Activated CD4-positive, alpha-beta T cell treated with anti-CD3 and anti-CD28 coated beads for 36 hours (primary cell): ENCODE measurements around the gene ADAR. TPM values are rescaled to one million over a fixed set of nuclear protein-coding genes. Genes with fewer than 3 reads are reported as not detected.

Experiments used
- ATAC-seq: fragments of 200-7000 bp; cut with Tn5 transposase; one replicate; pipeline ENCODE4 v1.10.0; 2021; ENCODE audit warnings: mild to moderate bottlenecking, moderate library complexity
- CTCF ChIA-PET: fragments of 350-600 bp; sonication (Branson Sonifier 250); formaldehyde crosslinking; loops from one replicate; lab custom pipeline; 2021; ENCODE audit warnings: antibody characterized with exemption; lab: Charles Lee
- POLR2A ChIA-PET: fragments of 350-600 bp; sonication (Branson Sonifier 250); formaldehyde crosslinking; loops from one replicate; lab custom pipeline; 2021; ENCODE audit warnings: antibody characterized with exemption, inconsistent platforms; lab: Charles Lee
- DNase-seq: peaks from one replicate; pipeline ENCODE4 v3.0.0-alpha.2; 2020
- H3K27ac Mint-ChIP-seq: one replicate; pipeline ENCODE4 v1.8.0; 2021; ENCODE audit warnings: mixed read lengths
- H3K27me3 Mint-ChIP-seq: one replicate; pipeline ENCODE4 v1.8.0; 2021; ENCODE audit warnings: mixed read lengths
- H3K36me3 Mint-ChIP-seq: one replicate; pipeline ENCODE4 v1.8.0; 2021; ENCODE audit warnings: low read depth, mixed read lengths
- H3K4me1 Mint-ChIP-seq: one replicate; pipeline ENCODE4 v1.8.0; 2021; ENCODE audit warnings: mixed read lengths
- H3K4me3 Mint-ChIP-seq: one replicate; pipeline ENCODE4 v1.8.0; 2021; ENCODE audit warnings: mild to moderate bottlenecking, moderate library complexity, mixed read lengths
- H3K9me3 Mint-ChIP-seq: one replicate; pipeline ENCODE4 v1.8.0; 2021; ENCODE audit warnings: low read depth, mixed read lengths
- intact Hi-C, 2 experiments: fragments of 100-400 bp; cut with DNase I in 1 of 2; cut with micrococcal nuclease in 1 of 2; formaldehyde crosslinking; loops; one replicate each; pipeline versions ENCODE4 v1.14.2 to v1.15.1; 2022 to 2024; cut with DNase I, micrococcal nuclease
- total RNA-seq, 2 experiments: library from RNA; stranded (reverse); gene quantifications; one replicate each; pipeline ENCODE4 v1.2.3, GENCODE V29; 2021

ADAR gene
- total RNA-seq, 2 experiments from 2014 or later: 310 to 332 TPM

DNA sequence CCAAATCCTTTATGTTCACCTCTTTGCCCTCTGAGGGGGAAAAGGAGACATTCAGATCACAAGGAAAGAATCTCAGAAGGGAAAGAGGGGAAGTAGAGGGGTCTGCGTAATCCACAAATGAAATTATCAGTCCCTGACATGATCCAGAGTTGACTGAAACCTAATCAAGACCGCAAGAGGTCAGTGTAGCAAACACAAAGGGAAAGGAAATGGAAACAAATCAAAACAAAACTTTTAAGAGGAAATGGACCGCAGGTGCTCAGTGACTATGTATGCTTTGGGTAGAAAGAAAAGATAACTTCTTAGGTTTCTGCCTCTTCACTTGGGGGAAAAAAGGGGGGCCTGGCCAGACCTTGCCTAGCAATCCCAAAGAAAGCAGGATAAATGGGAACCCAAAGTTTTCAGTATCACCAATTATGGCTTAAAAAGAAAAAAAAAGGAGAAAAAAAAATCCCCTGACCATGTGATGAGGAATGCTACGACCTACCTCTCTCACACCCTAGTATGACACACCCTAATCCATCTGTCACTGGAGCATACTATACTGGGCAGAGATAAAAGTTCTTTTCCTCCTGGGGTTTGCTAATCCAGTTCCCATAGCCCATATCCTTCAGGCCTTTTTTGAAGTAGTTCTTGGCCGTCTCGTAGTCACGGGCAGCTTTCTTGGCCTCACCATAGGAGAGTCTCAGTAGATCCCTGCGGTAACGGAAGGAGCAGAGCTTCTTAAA lies 23.6 kb downstream of the ADAR start:
- CTCF ChIA-PET: interaction anchor here (1.1 kb wide), 1 partner anchor 25 kb away, joined by 3 read pairs; no protein-coding TSS in a partner anchor
- ATAC-seq (no peak), DNase-seq (no peak)
- Mint-ChIP-seq H3K36me3 (peaks cover 78% of the 10 kb centered on the region), H3K4me3 (no peak overlapping the region), H3K27me3 (no peaks in the 10 kb centered on the region), H3K27ac (peak overlapping the region; percentile 4), H3K4me1 (no peaks in the 10 kb centered on the region), H3K9me3 (no peaks in the 10 kb centered on the region)
- POLR2A ChIA-PET: no interaction called here
- intact Hi-C loops: no loop called here

DNA sequence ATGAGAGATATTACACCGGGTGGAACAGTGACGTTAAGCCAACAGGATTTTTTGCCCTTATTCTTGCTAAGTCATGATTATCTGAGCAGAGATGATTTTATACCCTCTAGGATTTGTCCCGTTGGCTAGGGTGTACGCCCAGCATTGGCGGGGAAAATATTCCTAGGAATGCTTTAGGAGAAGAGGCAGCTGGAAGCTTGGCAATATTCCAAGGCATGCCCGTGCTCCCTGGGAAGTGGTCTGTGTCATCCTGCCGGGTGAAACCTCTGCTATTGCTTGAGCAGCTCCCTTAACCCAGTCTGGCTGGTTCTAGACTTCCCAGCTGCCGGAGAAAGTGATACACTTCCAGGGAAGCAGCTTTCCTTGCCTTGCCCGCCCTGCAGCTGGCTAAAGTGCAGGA lies 24.2 kb downstream of the ADAR start:
- CTCF ChIA-PET: interaction anchor here (1.1 kb wide), 1 partner anchor 24 kb away, joined by 3 read pairs; no protein-coding TSS in a partner anchor
- peaks cover 78% of the 10 kb centered on the region for H3K36me3 Mint-ChIP-seq

DNA sequence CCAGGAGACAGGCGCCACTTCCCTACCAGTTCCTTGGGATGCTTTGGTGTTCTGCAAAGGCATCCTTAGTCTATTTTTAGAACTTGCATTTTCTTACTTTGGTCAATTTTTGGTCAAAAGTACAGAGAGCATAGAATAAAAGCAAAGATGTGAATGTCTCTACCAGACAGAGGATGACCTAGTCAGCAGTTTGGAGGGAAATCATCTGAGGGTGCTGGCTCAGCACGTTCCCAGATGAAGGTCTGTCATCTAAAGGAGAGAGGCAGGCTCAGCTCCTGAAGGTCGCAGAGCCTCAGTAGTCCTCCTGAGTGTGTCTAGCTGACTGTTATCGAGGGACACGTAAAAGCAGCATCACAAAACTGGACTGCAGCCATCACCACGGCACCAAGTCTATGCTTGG lies 25.1 kb downstream of the ADAR start:
- Mint-ChIP-seq H3K4me1 (no peaks in the 10 kb centered on the region), H3K27ac (no peak overlapping the region), H3K27me3 (no peaks in the 10 kb centered on the region), H3K9me3 (no peaks in the 10 kb centered on the region), H3K36me3 (peaks cover 74% of the 10 kb centered on the region), H3K4me3 (no peak overlapping the region)
- intact Hi-C loops: no loop called here
- ChIA-PET CTCF (no interaction called here), POLR2A (no interaction called here)
- DNase-seq: no peak
- ATAC-seq: no peak

More for the DNA sequence above, 24.2 kb downstream of the ADAR start:
- Mint-ChIP-seq H3K9me3 (no peaks in the 10 kb centered on the region), H3K27me3 (no peaks in the 10 kb centered on the region), H3K27ac (peak overlapping the region; percentile 14), H3K4me1 (no peaks in the 10 kb centered on the region), H3K4me3 (no peak overlapping the region)
- DNase-seq (no peak), ATAC-seq (no peak)
- POLR2A ChIA-PET: no interaction called here
- intact Hi-C loops: no loop called here

DNA sequence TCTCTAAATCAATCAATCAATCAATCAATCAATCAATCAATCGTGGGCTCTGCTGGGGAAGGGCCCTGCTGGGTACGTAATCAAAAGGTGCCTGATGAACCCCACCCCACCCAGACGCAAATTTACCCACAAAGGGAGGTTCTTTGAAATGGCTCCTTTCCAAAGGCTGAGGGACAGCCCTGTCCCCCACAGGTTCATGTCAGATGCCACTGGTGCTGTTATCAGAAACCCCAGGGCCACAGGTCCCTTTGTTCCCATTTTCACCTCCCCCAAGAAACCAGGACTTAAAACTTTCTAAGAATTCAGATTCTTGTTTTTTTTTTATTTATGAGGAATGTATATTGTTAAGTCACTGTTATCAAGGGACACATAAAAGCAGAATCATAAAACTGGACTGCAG lies 26.2 kb downstream of the ADAR start:
- ATAC-seq: no peak
- ChIA-PET CTCF (no interaction called here), POLR2A (no interaction called here)
- Mint-ChIP-seq H3K27me3 (no peaks in the 10 kb centered on the region), H3K27ac (no peak overlapping the region), H3K36me3 (peaks cover 63% of the 10 kb centered on the region), H3K9me3 (no peaks in the 10 kb centered on the region), H3K4me1 (no peaks in the 10 kb centered on the region), H3K4me3 (no peak overlapping the region)
- no peak for DNase-seq
- intact Hi-C loops: no loop called here

DNA sequence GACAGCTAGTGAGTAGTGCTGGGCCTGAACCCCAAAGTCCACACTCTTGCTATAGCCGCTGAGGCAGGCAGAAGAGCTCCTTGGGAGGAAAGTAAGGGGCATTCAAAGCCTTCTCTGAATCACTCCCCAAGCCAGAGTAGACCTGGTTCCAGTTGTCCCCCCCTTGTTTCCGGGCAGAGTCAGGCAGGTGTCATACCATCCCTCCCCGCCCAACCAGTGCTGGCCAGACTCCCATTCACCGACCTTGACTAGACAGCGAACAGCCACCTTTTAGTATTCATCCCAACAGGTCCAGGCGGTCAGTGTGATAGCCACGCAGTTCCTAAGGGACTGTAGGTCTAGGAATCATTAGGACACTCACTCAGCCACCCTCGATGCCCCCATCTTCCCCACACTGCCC lies 28.6 kb downstream of the ADAR start:
- H3K27ac Mint-ChIP-seq: no peak overlapping the region
- no peak for DNase-seq
- ChIA-PET CTCF (interaction anchor here (0.7 kb wide), 1 partner anchor 376 kb away, joined by 3 read pairs; no protein-coding TSS in a partner anchor), POLR2A (no interaction called here)
- no peaks in the 10 kb centered on the region for H3K27me3 Mint-ChIP-seq
- H3K9me3 Mint-ChIP-seq: no peaks in the 10 kb centered on the region
- H3K4me1 Mint-ChIP-seq: no peaks in the 10 kb centered on the region
- ATAC-seq: no peak
- H3K36me3 Mint-ChIP-seq: peaks cover 41% of the 10 kb centered on the region
- intact Hi-C loops: no loop called here
- H3K4me3 Mint-ChIP-seq: no peak overlapping the region

DNA sequence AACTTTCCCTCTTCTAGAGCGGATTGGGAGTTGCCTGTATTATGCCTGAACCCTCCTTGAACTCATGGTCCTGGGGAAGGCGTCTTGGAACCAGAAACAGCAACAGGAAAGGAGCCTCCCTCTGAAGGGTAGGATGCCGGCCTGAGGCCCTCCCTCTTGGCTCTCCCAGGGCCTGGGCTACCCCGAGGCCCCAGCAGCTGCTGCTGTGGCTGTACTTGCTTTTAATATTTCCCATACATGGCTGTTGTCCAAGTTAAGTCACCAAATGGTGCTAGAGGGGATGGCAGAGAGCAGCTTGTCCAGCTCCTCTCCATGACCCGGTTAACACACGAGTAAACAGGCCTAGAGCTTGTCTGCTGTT lies 29.9 kb downstream of the ADAR start:
- CTCF ChIA-PET: interaction anchor here (0.5 to 1.3 kb wide), 5 partner anchors 9 to 513 kb away, joined by 3 read pairs; no protein-coding TSS in a partner anchor
- Mint-ChIP-seq H3K9me3 (no peaks in the 10 kb centered on the region), H3K27ac (no peak overlapping the region), H3K27me3 (no peaks in the 10 kb centered on the region), H3K4me3 (no peak overlapping the region), H3K4me1 (no peaks in the 10 kb centered on the region), H3K36me3 (peaks cover 29% of the 10 kb centered on the region)
- DNase-seq (no peak), ATAC-seq (no peak)
- POLR2A ChIA-PET: no interaction called here
- intact Hi-C loops: no loop called here

DNA sequence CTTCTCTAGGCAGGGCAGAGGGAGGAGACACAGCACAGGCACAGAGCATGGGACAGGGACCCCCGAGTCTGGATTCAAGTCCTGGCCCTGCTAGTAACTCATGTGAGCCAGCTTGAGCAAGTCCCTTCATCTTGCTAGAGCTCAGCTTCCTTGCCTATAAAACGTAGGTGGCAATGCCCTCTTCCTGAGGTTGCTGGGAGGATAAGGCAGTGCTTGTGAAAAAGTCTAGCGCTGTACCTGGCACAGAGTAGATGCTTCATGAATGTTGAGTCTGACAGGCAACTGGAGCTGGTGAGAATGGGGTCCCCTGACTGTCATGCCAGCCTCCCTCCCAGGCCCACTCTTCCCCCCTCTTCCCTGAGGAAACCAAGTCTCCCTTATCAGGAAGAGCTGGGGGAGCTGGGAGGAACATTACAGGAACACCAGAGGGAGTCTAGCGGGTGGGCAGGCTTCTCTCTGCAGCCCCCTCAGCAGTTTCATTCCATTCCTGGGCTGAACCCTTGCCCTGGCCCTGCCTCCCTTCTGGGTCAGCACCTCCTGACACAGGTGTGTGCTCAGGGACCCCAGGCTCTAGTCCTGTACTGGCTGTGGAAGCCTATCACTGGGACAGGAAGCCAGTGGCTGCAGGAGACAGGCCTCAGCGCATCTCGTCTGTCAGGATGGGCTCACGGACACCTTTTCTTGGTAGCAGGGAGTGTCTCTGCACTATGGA lies 30.5 kb downstream of the ADAR start:
- ATAC-seq (peak; percentile 8), DNase-seq (no peak)
- ChIA-PET POLR2A (no interaction called here), CTCF (interaction anchor here (0.5 to 1.3 kb wide), 3 partner anchors 17 to 127 kb away, joined by 3 read pairs; no protein-coding TSS in a partner anchor)
- Mint-ChIP-seq H3K4me3 (no peak overlapping the region), H3K9me3 (no peaks in the 10 kb centered on the region), H3K27me3 (no peaks in the 10 kb centered on the region), H3K36me3 (peaks cover 29% of the 10 kb centered on the region), H3K4me1 (no peaks in the 10 kb centered on the region), H3K27ac (no peak overlapping the region)
- intact Hi-C loops: no loop called here

DNA sequence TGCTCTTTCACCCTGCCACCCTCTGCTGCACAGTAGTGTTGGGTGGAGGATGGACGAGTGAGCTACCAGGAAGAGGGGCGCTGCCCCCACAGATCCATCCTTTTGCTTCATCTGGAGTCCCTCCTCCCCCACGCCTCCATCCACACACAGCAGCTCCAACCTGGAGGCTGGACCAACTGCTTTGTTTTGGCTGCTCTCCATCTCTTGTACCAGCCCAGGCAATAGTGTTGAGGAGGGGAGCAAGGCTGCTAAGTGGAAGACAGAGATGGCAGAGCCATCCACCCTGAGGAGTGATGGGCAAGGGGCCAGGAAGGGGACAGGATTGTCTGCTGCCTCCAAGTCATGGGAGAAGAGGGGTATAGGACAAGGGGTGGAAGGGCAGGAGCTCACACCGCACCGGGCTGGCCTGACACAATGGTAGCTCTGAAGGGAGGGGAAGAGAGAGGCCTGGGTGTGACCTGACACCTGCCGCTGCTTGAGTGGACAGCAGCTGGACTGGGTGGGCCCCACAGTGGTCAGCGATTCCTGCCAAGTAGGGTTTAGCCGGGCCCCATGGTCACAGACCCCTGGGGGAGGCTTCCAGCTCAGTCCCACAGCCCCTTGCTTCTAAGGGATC lies 31.9 kb downstream of the ADAR start:
- DNase-seq: no peak
- no peak for ATAC-seq
- Mint-ChIP-seq H3K4me1 (no peaks in the 10 kb centered on the region), H3K27ac (no peak overlapping the region), H3K9me3 (no peaks in the 10 kb centered on the region), H3K36me3 (peaks cover 21% of the 10 kb centered on the region), H3K27me3 (no peaks in the 10 kb centered on the region), H3K4me3 (no peak overlapping the region)
- ChIA-PET POLR2A (interaction anchor here (0.7 to 1.4 kb wide), 3 partner anchors 8 to 302 kb away, joined by 3 read pairs; partner anchors contain the start of gene CHRNB2), CTCF (no interaction called here)
- intact Hi-C loops: no loop called here

DNA sequence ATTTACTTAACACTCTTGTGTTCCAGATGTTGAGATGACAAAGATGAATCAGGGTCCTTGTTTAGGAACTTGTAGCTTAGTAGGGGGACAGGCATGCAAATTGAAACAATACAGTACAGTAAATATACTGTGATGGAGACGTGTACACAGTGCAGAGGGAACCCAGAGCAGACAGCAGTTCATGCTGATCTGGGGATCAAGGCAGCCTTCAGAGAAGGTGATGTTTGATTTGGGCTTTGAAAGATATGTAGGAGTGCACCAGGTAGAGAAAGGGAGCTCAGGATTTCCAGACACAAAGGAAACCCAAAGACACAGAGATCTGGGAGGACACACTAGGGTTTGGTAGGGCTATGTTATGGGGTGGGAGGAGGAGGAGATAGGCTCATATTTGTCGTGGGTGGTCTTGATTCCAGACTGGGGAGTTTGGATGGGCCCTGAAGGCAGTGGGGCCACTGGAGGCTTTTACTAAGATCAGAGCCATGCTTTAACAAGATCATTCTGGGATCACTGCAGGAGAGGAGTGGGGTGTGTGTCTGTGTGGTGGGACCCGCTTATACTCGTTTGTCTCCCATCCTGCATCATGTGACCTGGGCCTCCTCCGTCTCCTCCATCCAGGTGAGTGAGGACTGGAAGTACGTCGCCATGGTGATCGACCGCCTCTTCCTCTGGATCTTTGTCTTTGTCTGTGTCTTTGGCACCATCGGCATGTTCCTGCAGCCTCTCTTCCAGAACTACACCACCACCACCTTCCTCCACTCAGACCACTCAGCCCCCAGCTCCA lies 32.6 kb downstream of the ADAR start:
- peak; percentile 11 for ATAC-seq
- Mint-ChIP-seq H3K27ac (no peak overlapping the region), H3K9me3 (no peaks in the 10 kb centered on the region)

DNA sequence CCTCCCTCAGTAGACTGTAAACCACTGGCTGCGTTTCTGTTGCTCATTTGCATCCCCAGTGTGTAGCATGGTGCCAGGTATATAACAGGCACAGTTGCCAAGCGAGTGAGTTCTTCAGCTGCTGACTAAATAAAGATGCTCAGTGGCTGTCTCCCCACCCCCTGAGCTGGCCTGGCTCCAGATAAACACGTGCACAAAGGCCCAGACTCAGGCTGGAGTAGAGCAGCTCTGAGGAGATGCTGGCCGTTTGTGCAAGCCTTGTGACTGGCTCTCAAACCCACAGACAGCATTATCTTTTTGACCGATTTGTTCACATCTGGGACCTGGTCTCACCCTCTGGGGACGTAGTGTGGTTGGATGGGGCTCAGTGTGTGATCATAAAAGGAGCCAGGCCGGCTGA lies 33.3 kb downstream of the ADAR start:
- CTCF ChIA-PET: interaction anchor here (3.0 kb wide), 1 partner anchor 15 kb away, joined by 9 read pairs; no protein-coding TSS in a partner anchor
- Mint-ChIP-seq H3K27ac (no peak overlapping the region), H3K4me1 (no peaks in the 10 kb centered on the region), H3K27me3 (no peaks in the 10 kb centered on the region), H3K36me3 (peaks cover 13% of the 10 kb centered on the region), H3K4me3 (no peak overlapping the region), H3K9me3 (no peaks in the 10 kb centered on the region)
- DNase-seq (peak; percentile 47), ATAC-seq (peak; percentile 42)
- intact Hi-C loops: no loop called here
- POLR2A ChIA-PET: no interaction called here

More for the DNA sequence above, 32.6 kb downstream of the ADAR start:
- intact Hi-C loops: no loop called here
- Mint-ChIP-seq H3K4me1 (no peaks in the 10 kb centered on the region), H3K27me3 (no peaks in the 10 kb centered on the region), H3K36me3 (peaks cover 16% of the 10 kb centered on the region), H3K4me3 (no peak overlapping the region)
- ChIA-PET POLR2A (interaction anchor here (0.9 to 1.4 kb wide), 2 partner anchors 8 to 16 kb away, joined by 3 read pairs; partner anchors contain the start of gene CHRNB2), CTCF (interaction anchor here (3.0 kb wide), 1 partner anchor 15 kb away, joined by 9 read pairs; no protein-coding TSS in a partner anchor)
- DNase-seq: no peak

DNA sequence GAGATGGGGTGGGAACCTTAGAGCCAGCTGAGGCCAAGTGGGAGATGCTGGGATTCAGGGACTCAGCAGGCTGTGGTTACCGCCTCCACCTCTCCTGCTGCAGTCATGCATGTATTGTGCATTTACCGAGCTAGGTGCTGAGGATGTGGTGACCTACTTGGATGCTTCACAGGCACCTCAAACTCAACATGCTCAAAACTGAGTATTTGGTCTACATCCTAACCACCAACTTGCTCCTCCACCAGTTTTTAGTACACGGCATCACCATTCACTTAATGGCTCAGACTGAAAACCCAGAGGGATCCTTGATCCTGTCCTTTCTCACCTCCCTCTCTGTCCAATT lies 34.8 kb downstream of the ADAR start:
- no peak overlapping the region for H3K27ac Mint-ChIP-seq
- ChIA-PET POLR2A (interaction anchor here (0.6 kb wide), 1 partner anchor 402 kb away, joined by 3 read pairs; no protein-coding TSS in a partner anchor), CTCF (interaction anchor here (0.8 to 3.0 kb wide), 2 partner anchors 13 to 1857 kb away, joined by 4 to 9 read pairs; no protein-coding TSS in a partner anchor)
- ATAC-seq (no peak), DNase-seq (no peak)
- H3K9me3 Mint-ChIP-seq: no peaks in the 10 kb centered on the region
- no peaks in the 10 kb centered on the region for H3K36me3 Mint-ChIP-seq
- peaks cover under 1% of the 10 kb centered on the region for H3K4me1 Mint-ChIP-seq
- peaks cover 5% of the 10 kb centered on the region for H3K27me3 Mint-ChIP-seq
- no peak overlapping the region for H3K4me3 Mint-ChIP-seq
- intact Hi-C loops: no loop called here
